MM.1S (cell line): ENCODE data around the gene ZNF10.

Experiments used
- CTCF ChIP-seq: fragments of 300-600 bp; sonication (generic); IDR thresholded peaks from 2 replicates; pipeline ENCODE4 v1.5.1; 2016; ENCODE audit warnings: antibody characterized with exemption, low read length, mixed read lengths
- EZH2 ChIP-seq: fragments of 300-600 bp; sonication (generic); optimal IDR thresholded peaks from 2 replicates; pipeline ENCODE3; 2017; ENCODE audit warnings: low read depth, mild to moderate bottlenecking, antibody characterized with exemption, low read length, mixed read lengths

DNA sequence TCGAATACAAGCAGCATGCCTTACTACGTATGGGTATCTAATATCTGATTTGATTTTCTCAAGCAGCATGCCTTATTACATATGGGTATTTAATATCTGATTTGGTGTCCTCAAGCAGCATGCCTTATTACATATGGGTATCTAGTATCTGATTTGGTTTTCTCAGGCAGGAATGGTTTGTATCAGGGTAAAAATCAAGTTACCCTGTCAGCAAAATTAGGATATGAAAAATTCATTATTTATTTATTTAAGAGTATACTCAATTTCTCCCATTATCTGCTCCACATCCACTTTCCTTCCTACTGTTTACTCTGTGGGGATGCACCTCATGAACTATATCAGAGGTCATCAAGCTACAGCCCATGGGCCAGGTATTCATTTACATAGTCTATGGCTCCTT lies 22.3 kb upstream of the ZNF10 start:
- TF ChIP-seq CTCF, result no peak
- TF ChIP-seq EZH2, result no peak
